ENCODE data around the gene FAM170B.

The FAM170B gene

DNA sequence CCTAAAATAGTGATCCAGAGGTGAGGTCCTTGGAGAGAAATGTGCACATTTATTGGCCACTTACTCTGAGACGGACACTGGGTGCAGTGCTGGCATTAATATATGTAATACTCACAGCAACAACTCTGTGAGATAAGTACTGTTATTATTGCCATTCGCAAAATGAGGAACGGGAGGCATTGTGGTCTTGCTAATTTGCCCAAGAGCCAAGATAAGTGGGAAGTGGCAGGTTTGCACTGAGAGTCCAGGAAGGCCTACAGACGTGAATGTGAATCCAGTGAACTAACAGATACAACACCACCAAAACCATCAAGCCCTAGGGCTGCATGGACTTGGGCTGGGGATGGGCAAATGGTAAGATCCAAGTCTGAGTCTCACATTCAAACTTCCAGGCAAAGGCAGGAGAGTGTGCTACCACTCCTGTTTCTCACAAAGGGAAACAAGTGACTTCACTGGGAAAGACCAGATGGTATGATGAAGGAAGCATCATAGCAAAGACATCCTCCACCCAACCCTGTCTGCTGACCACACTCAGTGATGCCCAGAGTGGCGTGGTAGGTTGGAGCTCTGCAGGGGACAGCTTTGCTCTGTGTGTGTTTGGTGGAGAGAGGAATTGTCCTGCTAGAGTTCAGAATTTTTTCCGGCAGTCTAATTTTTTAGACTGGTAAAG is 35.1 kb upstream of the FAM170B start:
- DNase-seq = no peak

GRCh38 chr10:49168171-49168540 is 34.3 kb upstream of the FAM170B start:
- DNase-seq = no peak

DNA sequence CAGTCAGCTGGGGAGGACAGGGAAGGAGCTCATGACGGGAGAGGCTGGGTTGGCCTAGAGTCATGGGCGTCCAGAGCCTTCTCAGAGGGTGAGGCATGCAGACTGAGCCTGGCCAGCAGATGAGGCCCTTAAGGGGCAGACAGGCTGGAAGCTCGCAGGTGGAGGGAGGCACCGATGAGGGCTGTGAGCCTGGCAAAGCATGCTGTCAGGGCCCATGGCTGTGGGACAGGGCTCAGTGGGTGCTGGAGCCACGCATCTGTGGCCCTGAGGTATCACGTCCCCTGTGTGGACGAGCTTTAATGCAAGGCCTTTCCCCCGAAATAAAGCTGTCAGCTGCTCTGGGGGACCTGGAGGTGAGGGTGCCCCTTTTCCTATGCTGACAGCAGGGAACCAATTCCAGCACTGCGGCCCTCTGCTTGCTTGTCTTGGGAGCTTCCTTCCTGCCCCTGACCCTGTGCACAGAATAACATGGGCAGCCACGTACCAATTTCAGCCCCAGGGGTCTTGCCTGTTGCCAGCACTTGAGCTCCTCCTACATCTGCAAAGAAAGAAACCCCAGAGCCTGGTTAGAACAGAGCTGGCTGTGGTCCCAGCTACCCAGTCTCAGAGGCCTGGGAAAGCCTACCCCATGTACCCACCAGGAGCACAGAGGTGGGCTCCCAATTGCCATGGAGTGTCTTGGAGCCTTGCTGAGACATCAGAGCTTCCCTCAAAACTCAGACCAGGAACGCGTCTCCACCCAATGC is 33.8 kb upstream of the FAM170B start:
- no peak for DNase-seq

DNA sequence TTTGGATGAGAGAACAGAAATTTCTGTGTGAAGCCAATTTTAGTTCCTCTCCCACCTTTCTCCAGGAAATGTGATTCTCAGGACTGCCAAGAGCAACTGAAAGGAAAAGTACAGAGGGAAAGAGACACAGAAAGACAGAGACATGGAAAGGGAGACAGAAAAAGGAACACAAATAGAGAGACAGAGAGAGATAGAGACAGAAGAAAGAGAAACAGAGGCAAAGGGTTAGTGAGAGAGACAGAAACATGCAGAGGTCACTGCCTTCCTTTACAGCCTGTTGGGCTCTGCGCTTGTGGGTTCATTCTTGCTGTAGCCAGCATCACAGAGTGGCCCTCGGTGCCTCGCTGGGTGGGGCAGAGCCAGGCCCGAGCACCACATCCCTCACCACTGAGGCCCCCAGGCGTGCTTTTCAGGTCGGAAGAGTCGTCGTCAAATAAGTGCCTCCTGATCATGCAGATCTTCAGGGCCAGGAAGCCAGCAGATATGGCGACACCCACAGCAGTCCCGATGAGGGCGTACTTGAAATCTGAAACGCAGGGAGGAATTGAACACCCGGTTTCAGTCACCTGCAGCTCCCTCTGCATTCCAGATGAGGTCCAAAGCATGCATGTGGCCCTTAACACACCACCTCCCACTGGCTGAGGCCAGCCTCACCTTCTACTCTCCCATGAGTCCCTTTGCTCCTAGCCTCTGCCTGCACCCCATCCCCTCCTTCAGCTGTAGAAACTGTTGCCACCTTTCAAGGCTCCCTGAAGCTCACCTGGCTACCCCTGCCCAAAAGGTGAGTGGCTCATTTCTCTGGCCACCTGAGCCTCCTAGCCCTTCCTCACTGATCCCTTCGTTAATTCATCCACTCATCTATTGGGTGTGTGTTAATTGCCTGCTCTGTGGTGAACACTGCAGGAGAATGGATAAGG is 32.9 kb upstream of the FAM170B start:
- no peak for DNase-seq

GRCh38 chr10:49165821-49166483 is 32.1 kb upstream of the FAM170B start:
- no peak for DNase-seq

- DNase-seq = no peak
Observed at GRCh38 chr10:49165259-49165658, 31.4 kb upstream of the FAM170B start.

DNA sequence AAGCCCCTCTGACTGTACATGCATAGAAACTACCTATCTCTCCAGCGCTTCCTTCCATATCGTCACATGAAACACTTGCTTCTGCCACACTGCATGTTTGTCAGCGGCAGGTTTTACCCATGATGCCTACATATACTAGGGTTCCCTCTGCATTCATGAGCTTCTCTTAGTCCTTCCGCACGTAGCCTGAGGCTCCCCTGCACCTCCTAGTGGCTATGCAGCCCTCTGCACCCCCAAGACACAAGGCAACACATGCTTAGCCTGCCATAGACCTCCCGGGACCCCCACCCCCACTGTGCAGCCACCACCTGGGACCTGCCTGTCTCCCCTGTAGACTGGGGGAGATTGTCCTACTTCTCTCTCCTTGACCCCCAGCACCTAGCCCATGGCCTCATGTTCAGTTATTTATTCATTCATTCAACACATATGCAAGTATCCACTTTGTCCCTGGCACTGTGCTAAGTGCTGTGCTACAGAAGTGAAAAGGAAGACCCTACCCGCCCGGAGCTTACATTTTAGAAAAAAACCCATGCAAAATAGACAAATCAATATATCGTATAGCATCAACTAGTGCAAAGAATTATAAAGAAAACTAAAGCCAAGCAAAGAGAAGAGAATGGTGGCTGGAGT is 30.9 kb upstream of the FAM170B start:
- DNase-seq = peak; percentile 20

DNA sequence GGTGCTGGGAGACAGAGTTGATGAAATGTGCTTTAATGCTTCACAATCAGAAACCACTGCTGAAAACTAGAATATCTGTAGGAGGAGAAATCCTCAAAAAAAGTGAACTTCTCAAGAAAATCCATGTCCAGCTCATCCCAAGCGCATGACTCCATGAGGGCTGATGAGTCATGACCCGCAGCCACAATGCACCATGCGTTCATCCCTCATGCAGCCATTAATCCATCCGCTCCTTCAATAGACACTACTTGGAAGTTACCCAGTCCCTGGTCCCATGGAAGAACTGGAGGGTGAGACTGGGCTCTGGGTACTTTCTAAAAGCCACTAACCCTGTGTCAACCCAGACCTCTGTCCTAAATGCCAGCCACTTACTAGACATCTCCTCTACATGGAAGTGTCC is 29.9 kb upstream of the FAM170B start:
- DNase-seq = no peak

DNA sequence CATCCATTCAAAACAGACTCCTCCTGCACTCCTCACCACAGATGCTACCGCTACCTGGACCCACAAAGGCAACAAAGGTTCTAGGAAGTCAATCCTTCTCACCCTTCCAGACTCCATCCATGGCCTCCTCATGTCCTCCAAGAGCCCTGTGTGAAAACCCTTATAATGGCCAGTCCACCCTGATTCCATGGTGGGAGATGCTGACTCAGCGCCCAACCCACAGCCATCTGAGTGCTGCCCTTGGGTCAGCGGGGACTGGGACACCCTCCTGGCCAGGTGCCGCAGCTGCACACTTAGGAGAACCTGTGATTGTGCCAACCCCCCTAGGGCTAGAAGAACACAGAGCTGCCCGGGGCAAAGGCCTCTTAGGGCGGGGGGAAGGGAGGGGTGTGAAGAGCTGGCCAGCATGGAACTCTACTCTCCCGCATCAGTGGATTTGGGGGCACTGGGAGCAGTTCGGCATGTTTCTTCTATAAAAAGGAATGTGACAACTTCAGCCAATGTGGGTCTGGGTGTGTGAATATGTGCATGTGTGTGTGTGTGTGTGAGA is 29.0 kb upstream of the FAM170B start:
- no peak for DNase-seq

DNA sequence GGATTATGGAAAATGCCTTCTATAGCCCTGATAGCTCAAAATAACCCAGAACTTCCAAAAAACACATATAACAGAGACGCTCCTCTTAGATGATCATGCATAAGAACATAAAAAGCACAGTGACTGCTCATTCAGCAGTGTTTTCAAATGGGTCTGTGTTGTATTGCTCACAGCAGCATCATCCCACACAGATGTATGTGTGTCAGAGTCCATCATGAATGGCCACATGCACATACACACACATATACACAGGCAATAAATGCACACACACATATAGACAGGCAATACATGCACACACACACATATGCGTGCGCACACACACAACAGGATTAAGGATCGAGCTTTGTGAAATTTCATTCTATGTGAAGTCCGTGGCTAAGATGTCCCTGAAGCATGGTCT is 28.2 kb upstream of the FAM170B start:
- no peak for DNase-seq

- no peak for DNase-seq
Observed at GRCh38 chr10:49161411-49161997, 27.7 kb upstream of the FAM170B start.

GRCh38 chr10:49160814-49161213 is 27.0 kb upstream of the FAM170B start:
- DNase-seq = no peak

- DNase-seq = no peak
Observed at GRCh38 chr10:49160110-49160509, 26.3 kb upstream of the FAM170B start.

- no peak for DNase-seq
Observed at GRCh38 chr10:49158915-49159314, 25.1 kb upstream of the FAM170B start.

DNA sequence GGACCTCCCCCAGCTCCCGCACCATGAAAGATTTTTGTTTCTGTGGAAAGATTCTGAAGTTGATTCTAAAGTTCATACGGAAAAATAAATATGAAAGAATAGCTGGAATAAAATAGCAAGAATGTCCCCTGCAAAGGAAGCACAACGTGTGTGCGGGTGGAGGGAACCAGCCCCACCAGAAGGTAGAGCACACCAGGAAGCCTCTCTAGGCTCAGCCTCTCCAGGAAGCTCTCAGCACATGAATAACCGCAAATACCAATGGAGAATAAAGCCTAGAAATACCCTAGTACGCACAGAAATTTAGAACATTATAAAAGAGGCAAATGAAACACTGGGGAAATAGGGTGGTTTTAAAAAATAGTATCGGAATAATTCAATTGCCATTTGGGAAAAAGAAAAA is 24.6 kb upstream of the FAM170B start:
- DNase-seq = no peak

GRCh38 chr10:49157229-49157628 is 23.4 kb upstream of the FAM170B start:
- no peak for DNase-seq

- DNase-seq = no peak
Observed at GRCh38 chr10:49154641-49155040, 20.8 kb upstream of the FAM170B start.

GRCh38 chr10:49153971-49154370 is 20.1 kb upstream of the FAM170B start:
- no peak for DNase-seq

GRCh38 chr10:49153115-49153514 is 19.3 kb upstream of the FAM170B start:
- no peak for DNase-seq

GRCh38 chr10:49152663-49153062 is 18.8 kb upstream of the FAM170B start:
- no peak for DNase-seq

- DNase-seq = no peak
Observed at GRCh38 chr10:49152037-49152436, 18.2 kb upstream of the FAM170B start.

DNA sequence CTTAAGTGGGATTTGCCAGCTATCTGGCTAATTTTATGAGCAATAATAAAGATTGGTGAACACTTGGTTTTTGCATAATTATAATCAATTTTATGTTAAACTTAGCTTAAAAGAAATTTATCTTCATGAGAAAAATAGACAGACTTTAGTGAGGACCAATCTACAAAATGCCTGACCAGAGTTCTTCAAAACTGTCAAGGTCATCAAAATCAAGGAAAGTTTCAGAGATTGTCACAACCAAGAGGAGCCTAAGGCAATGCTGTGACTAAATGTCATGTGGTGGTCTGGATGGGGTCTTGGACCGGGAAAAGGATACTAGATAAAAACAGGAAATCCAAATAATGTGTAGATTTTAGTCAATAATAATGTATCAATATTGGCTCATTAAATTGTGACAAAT is 17.7 kb upstream of the FAM170B start:
- no peak for DNase-seq
